ENCODE measurements around the gene YEATS4.

Gene YEATS4

DNA sequence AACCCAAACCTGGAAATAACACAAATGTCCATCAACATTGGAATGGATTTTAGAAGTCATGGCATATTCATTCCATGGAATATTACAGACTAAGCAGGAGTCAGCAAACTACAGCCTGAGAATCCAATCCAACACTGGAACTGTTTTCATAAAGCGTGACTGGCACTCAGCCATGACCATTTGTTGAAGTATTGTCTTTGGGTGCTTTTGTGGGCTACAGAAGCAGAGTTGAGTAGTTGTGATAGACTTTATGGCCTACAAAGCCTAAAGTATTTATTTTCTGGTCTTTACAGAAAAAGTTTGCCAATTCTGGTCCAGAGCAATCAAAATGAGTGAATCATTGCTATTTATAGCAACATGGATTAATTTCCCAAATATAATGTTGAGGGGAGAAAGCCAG, 76.1 kb downstream of the YEATS4 start:
- DNase-seq (ENCODE audit: low spot score), result no peak

DNA sequence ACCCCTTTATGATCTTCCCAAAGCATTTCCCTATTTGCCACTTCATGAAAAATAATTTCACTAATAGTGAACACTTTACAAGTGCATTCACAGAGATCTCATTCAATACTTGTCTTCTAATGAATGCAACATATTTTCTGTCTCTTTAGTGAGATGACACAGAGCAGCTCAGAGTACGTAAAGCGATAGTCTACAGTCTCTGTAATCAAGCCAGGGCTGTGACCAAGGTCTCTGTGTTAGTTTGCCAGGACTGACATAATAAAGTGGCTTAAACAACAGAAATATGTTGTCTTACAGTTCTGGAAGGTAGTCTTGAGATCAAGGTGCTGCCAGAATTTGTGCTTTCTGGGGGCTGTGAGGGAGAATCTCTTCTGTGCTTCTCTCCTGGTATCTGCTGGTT, 77.5 kb downstream of the YEATS4 start:
- DNase-seq (ENCODE audit: low spot score), result no peak

DNA sequence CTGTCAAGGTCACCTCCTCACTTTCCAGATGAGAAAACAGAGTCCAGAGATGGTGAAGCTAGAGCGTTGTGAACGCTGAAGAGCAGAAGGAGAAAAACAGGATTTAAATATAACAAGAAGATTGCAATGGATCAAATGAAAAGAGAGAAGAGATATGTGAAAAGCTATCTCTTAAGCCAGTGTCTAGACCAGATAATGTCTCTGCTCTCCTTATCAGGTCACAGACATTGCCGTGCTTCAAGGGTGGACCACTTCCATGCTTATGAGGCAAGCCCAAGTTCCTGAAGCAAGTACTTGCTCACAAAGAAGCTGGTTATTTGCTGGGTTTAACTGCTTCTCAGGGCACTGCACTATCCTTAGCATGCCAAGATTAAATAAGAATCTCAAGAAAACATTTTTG, 79.0 kb downstream of the YEATS4 start:
- DNase-seq (ENCODE audit: low spot score), result no peak

GRCh38 chr12:69440016-69440415, 80.5 kb downstream of the YEATS4 start:
- no peak for DNase-seq (ENCODE audit: low spot score)
